ENCODE data around the gene ACTRT2. TPM values are rescaled to one million over a fixed set of nuclear protein-coding genes. Genes with fewer than 3 reads are reported as not detected.
A peak's percentile ranks its signal among the peaks of the same experiment; 100 is the strongest.

Gene ACTRT2
- total and polyA plus RNA-seq, 7 donors, result not detected

DNA sequence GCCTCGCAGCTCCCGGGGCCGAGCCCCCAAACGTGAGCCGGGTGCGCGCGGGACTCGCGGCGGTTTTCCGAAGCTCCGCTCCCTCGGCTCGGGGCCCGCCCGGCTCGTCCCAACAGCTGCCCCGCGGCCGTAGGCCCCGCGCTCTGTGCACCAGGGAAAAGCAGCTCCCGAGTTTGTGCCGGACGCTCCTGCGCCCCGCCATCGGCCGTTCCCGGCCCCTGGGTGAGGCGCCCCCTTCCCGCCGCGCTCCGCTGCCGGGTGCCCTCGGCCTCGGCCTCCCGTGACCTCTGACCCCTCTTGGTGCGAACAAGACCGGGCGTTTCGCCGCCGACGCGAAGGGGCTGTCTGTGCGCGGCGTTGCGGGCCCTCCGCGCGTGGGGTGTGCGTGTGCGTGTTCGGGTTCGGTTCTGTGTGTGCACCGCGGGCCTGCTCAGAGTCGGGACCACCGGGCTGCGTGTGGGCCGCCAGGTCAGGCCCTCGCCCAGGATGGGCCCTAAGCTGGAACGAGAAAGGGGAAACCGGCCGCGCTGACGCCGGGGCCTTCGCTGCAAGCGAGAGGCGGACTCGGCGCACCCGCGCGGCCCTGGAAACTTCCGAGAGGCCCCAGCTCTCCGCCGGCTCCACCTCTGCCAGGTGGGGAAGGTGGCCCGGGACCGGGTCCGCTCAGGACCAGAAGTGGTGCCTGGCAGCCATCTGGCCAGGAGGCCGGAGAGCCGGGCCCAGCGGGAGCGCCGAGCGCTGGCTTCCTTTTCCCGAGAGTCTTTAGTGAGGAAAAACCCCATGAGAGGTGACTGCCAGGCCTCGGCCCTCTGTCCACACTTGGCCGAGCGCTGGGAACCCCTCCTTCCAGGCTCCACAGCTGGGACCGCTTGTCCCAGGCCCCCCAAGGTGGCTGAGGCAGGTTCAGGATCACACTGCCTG is 49.6 kb downstream of the ACTRT2 start:
- no peaks in the 10 kb centered on the region for H3K36me3 ChIP-seq
- H3K9me3 ChIP-seq, result no peaks in the 10 kb centered on the region
- H3K27me3 ChIP-seq, result peaks cover 62 to 93% (median 87%) of the 10 kb centered on the region in 3 donors
- DNase-seq, result peak; percentile 52
- TF ChIP-seq EP300 (IDR thresholded peaks at IDR 0.05) (no peak), POLR2AphosphoS5 (IDR thresholded peaks at IDR 0.05) (no peak), POLR2A (IDR thresholded peaks at IDR 0.05) (no peak)
- TF ChIP-seq, protein P1, sequence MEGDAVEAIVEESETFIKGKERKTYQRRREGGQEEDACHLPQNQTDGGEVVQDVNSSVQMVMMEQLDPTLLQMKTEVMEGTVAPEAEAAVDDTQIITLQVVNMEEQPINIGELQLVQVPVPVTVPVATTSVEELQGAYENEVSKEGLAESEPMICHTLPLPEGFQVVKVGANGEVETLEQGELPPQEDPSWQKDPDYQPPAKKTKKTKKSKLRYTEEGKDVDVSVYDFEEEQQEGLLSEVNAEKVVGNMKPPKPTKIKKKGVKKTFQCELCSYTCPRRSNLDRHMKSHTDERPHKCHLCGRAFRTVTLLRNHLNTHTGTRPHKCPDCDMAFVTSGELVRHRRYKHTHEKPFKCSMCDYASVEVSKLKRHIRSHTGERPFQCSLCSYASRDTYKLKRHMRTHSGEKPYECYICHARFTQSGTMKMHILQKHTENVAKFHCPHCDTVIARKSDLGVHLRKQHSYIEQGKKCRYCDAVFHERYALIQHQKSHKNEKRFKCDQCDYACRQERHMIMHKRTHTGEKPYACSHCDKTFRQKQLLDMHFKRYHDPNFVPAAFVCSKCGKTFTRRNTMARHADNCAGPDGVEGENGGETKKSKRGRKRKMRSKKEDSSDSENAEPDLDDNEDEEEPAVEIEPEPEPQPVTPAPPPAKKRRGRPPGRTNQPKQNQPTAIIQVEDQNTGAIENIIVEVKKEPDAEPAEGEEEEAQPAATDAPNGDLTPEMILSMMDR (IDR thresholded peaks at IDR 0.05), result no peak
- 24 to 41% methylated on average over 97 of the region's 97 CpGs for WGBS, 2 donors
- H3K27ac ChIP-seq, result peak overlapping the region in 3 of 4 donors; percentile 27 to 54 (median 28)
- intact Hi-C loops (cut with DNase I), result loop anchor here (5.0 kb wide), 1 partner anchor 341 kb away; no protein-coding TSS in a partner anchor
- peaks cover 0 to 52% (median 50%) of the 10 kb centered on the region in 4 donors for H3K4me1 ChIP-seq
- H3K4me3 ChIP-seq, result peak overlapping the region in 3 of 4 donors; percentile 66 to 95 (median 79)

DNA sequence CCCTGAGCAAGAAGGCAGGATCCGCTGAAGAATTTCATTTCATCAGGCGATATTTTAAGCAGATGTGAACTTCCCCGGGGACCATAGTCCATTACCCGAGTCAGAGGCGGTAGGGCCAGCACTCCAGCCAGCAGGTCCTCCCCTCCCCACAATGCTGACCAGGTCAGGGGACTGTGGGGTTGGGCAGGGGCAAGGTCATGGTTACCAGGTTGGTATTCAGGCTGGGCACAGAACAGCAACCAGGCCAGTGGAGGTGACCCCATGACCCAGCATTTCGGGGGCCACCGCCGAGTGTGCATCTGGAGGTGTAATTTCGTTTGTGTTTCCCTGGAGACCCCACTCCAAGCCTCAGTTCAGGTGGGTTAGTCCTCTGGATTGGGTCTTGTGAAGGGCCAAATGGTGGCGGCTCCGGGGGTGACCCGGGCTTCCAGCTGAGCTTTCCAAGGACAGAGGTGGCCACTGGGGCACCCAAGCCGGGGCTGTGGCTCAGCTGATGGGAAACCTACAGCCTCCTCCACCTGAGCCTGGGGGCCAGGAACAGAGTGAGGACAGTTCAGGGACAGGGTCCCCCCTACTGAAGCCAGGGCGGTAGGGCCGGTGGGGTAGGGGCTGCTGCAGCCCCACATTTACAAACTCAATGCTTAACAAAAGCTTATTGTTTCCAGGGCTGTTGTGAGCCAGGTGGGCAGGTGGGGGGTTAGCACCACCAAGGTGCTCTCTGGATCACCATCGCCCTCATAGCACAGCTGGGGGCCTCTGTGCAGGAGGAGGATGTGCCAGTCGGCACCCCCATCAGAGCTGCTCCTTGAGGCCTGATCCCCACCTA is 50.5 kb downstream of the ACTRT2 start:
- H3K9me3 ChIP-seq, result no peaks in the 10 kb centered on the region
- TF ChIP-seq, protein P1 (IDR thresholded peaks at IDR 0.05), result no peak
- no peak for TF ChIP-seq EP300 (IDR thresholded peaks at IDR 0.05)
- no peak for DNase-seq
- intact Hi-C loops (cut with DNase I), result loop anchor here (5.0 kb wide), 1 partner anchor 341 kb away; no protein-coding TSS in a partner anchor
- 84 to 91% methylated on average over 17 of the region's 17 CpGs for WGBS, 2 donors
- H3K27me3 ChIP-seq, result peaks cover 53 to 93% (median 87%) of the 10 kb centered on the region in 3 donors
- H3K27ac ChIP-seq, result peak overlapping the region in 1 of 4 donors; percentile 28
- peaks cover 0 to 52% (median 50%) of the 10 kb centered on the region in 4 donors for H3K4me1 ChIP-seq
- H3K4me3 ChIP-seq, result peak overlapping the region in 1 of 4 donors; percentile 79
- H3K36me3 ChIP-seq, result no peaks in the 10 kb centered on the region

Other genes with a start within 250 kb of the ACTRT2 start
- under 1 TPM; 0.16 to 0.83 (median 0.63) TPM for gene TTC34, start 219.8 kb upstream of the ACTRT2 start, total RNA-seq
- under 1 TPM in 2 of 3 donors, not detected in 1; under 0.01 to 0.57 TPM for gene TTC34, start 219.8 kb upstream of the ACTRT2 start, polyA plus RNA-seq
- 1 to 10 TPM in 1 of 4 donors, under 1 TPM in 3; 0.14 to 1.1 (median 0.60) TPM for gene PRDM16, start 47.7 kb downstream of the ACTRT2 start, total RNA-seq
- gene PRDM16, start 47.7 kb downstream of the ACTRT2 start, polyA plus RNA-seq, result 1 to 10 TPM in 1 of 3 donors, under 1 TPM in 2; under 0.01 to 1.7 (median 0.46) TPM

Measured in sigmoid colon (tissue), 7 donors.